Stimulated activated CD4-positive, alpha-beta T cell treated with anti-CD3 and anti-CD28 coated beads, Interleukin-4, amount 100 ng/mL, for 1 hour (primary cell): ENCODE measurements around the gene DFFA.
"Not testable (repeated sequence)": the region's sequence is repeated elsewhere in the genome, so short reads cannot be mapped to it uniquely, and the experiment has no call there.

ENCODE experiments used
- DNase-seq: peaks from one replicate; pipeline ENCODE4 v3.0.0-alpha.2; 2020

DFFA gene

GRCh38 chr1:10425826-10426534 is 46.3 kb downstream of the DFFA start:
- DNase-seq = not testable (repeated sequence)

GRCh38 chr1:10424651-10425050 is 47.7 kb downstream of the DFFA start:
- no peak for DNase-seq

- DNase-seq = no peak
These were observed 48.3 kb downstream of the DFFA start for GRCh38 chr1:10424034-10424433.

GRCh38 chr1:10421637-10422036 is 50.7 kb downstream of the DFFA start:
- no peak for DNase-seq

- DNase-seq = no peak
These were observed 53.0 kb downstream of the DFFA start for GRCh38 chr1:10419351-10419750.

GRCh38 chr1:10418741-10419140 is 53.6 kb downstream of the DFFA start:
- not testable (repeated sequence) for DNase-seq

GRCh38 chr1:10415967-10416366 is 56.4 kb downstream of the DFFA start:
- DNase-seq = not testable (repeated sequence)

GRCh38 chr1:10415211-10415930 is 57.0 kb downstream of the DFFA start:
- DNase-seq = no peak

GRCh38 chr1:10407201-10407600 is 65.1 kb downstream of the DFFA start:
- DNase-seq = no peak
